ENCODE data around the gene ZNF575.

ZNF575 gene

DNA sequence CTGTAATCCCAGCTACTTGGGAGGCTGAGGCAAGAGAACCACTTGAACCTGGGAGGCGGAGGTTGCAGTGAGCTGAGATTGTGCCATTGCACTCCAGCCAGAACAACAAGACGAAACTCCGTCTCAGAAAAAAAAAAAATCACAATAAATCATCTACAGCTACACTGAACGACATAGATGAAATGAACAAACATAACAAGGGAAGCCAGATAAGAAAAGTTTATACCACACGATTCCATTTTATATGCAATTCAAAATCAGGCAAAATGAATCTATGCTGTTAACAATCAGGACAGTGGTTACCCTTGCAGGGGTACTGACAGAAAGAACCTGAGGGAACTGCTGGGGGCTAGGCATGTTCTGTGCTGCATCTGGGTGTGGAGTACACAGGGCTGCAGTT lies 36.7 kb downstream of the ZNF575 start:
- H3K27me3 Mint-ChIP-seq = no peaks in the 10 kb centered on the region
- H3K36me3 Mint-ChIP-seq = no peaks in the 10 kb centered on the region
- H3K9me3 Mint-ChIP-seq = no peaks in the 10 kb centered on the region
- H3K27ac Mint-ChIP-seq = peak overlapping the region; percentile 53
- peaks cover 50% of the 10 kb centered on the region for H3K4me1 Mint-ChIP-seq
- no peak overlapping the region for H3K4me3 Mint-ChIP-seq

DNA sequence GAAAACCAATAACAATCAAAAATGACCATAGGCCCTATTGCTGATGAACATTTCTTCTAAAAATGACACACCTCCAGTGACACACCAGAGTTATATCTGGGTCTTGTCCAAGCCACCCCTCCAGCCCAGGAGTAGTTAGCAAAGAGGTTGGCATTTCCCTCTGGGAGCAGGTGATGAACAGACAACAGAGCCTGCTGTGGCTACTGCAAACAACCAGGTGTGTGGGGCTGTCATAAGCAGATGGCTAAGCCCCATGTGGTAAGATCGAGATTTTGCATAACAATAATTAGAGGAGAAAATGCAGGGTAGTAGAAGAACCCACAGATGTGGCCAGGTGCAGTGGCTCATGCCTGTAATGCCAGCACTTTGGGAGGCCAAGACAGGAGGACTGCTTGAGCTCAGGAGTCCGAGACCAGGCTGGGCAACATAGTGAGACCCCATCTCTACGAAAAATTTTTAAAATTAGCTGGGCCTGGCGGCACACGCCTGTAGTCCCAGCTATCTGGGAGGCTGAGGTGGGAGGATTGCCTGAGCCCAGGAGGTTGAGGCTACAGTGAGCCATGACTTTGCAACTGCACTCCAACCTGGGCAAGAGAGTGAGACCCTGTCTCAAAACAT lies 37.3 kb downstream of the ZNF575 start:
- Mint-ChIP-seq H3K4me1 (peaks cover 50% of the 10 kb centered on the region), H3K27me3 (no peaks in the 10 kb centered on the region), H3K4me3 (no peak overlapping the region), H3K36me3 (no peaks in the 10 kb centered on the region), H3K27ac (peak overlapping the region; percentile 59), H3K9me3 (no peaks in the 10 kb centered on the region)

DNA sequence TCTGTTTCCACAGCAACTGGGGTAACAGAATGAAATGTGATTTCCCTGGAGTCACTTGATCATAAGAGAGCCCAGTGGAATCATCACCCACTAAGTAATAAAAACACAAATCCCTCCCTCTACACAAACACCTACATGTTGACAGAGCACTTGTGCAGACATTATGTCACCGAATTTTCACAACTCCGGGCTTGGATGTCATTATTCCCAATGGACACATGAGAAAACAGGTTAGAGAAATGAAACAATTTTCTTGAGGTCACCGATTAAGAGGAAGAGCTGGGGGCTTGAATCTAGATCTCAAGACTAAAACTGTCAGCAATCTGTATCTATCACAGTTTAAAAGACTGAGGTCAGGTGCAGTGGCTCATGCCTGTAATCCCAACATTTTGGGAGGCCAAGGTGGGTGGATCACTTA lies 39.2 kb downstream of the ZNF575 start:
- no peaks in the 10 kb centered on the region for H3K9me3 Mint-ChIP-seq

GRCh38 chr19:43574424-43575155 lies 41.6 kb downstream of the ZNF575 start:
- Mint-ChIP-seq H3K27ac (peak overlapping the region; percentile 90), H3K4me1 (peaks cover 44% of the 10 kb centered on the region), H3K36me3 (no peaks in the 10 kb centered on the region), H3K4me3 (peak overlapping the region; percentile 95), H3K9me3 (no peaks in the 10 kb centered on the region), H3K27me3 (no peaks in the 10 kb centered on the region)

More for the DNA sequence above, 39.2 kb downstream of the ZNF575 start:
- Mint-ChIP-seq H3K27me3 (no peaks in the 10 kb centered on the region), H3K4me1 (peaks cover 45% of the 10 kb centered on the region), H3K27ac (no peak overlapping the region), H3K36me3 (no peaks in the 10 kb centered on the region), H3K4me3 (no peak overlapping the region)

- H3K4me1 Mint-ChIP-seq = peaks cover 44% of the 10 kb centered on the region
- H3K27me3 Mint-ChIP-seq = no peaks in the 10 kb centered on the region
- H3K9me3 Mint-ChIP-seq = no peaks in the 10 kb centered on the region
- H3K36me3 Mint-ChIP-seq = no peaks in the 10 kb centered on the region
- peak within 1 kb of the TSS; percentile 90 for H3K27ac Mint-ChIP-seq
- peak within 1 kb of the TSS; percentile 95 for H3K4me3 Mint-ChIP-seq
Observed at GRCh38 chr19:43575156-43575950, 42.4 kb downstream of the ZNF575 start, which contains the start of the genes PINLYP and XRCC1. Gene PINLYP, plus strand, starts transcription at chr19:43575801. Its CDS starts 1,391 bp downstream, at chr19:43577192. Gene XRCC1, minus strand, starts transcription at chr19:43575527. Its CDS starts 69 bp downstream, at chr19:43575458.

GRCh38 chr19:43575955-43576878 lies 43.2 kb downstream of the ZNF575 start:
- H3K27me3 Mint-ChIP-seq = no peaks in the 10 kb centered on the region
- no peaks in the 10 kb centered on the region for H3K9me3 Mint-ChIP-seq
- H3K4me3 Mint-ChIP-seq = peak overlapping the region; percentile 79
- H3K27ac Mint-ChIP-seq = peak overlapping the region; percentile 77
- H3K36me3 Mint-ChIP-seq = no peaks in the 10 kb centered on the region
- H3K4me1 Mint-ChIP-seq = peaks cover 38% of the 10 kb centered on the region

- Mint-ChIP-seq H3K36me3 (no peaks in the 10 kb centered on the region), H3K9me3 (no peaks in the 10 kb centered on the region), H3K4me3 (peak overlapping the region; percentile 1), H3K27ac (peak overlapping the region; percentile 73), H3K27me3 (no peaks in the 10 kb centered on the region), H3K4me1 (peaks cover 22% of the 10 kb centered on the region)
Observed at GRCh38 chr19:43578787-43579186, 45.8 kb downstream of the ZNF575 start.

GRCh38 chr19:43581467-43581866 lies 48.5 kb downstream of the ZNF575 start:
- Mint-ChIP-seq H3K4me3 (no peak overlapping the region), H3K9me3 (no peaks in the 10 kb centered on the region), H3K27me3 (no peaks in the 10 kb centered on the region), H3K27ac (no peak overlapping the region), H3K36me3 (no peaks in the 10 kb centered on the region), H3K4me1 (peaks cover 9% of the 10 kb centered on the region)

GRCh38 chr19:43582495-43582894 lies 49.5 kb downstream of the ZNF575 start:
- no peaks in the 10 kb centered on the region for H3K9me3 Mint-ChIP-seq
- H3K4me3 Mint-ChIP-seq = no peak overlapping the region
- no peaks in the 10 kb centered on the region for H3K27me3 Mint-ChIP-seq
- H3K36me3 Mint-ChIP-seq = no peaks in the 10 kb centered on the region
- H3K27ac Mint-ChIP-seq = no peak overlapping the region
- peaks cover 9% of the 10 kb centered on the region for H3K4me1 Mint-ChIP-seq

GRCh38 chr19:43584484-43584883 lies 51.5 kb downstream of the ZNF575 start:
- Mint-ChIP-seq H3K27me3 (no peaks in the 10 kb centered on the region), H3K4me1 (peaks cover 10% of the 10 kb centered on the region), H3K9me3 (no peaks in the 10 kb centered on the region), H3K27ac (no peak overlapping the region), H3K36me3 (peaks cover 2% of the 10 kb centered on the region), H3K4me3 (no peak overlapping the region)

Data from activated naive CD4-positive, alpha-beta T cell treated with anti-CD3 and anti-CD28 coated beads, Interleukin-2, amount 50 U/mL, for 24 hours (primary cell).